HG03521 (cell line): ENCODE results near the gene FBXO10.
"Not testable (repeated sequence)": the region's sequence is repeated elsewhere in the genome, so short reads cannot be mapped to it uniquely, and the experiment has no call there.

Experiments used
- ATAC-seq: cut with Tn5 transposase; IDR thresholded peaks from one replicate; pipeline ENCODE4 v1.9.1; 2021; ENCODE audit warnings: mild to moderate bottlenecking, moderate library complexity; ENCODE audit not compliant: unreplicated experiment

The FBXO10 gene

DNA sequence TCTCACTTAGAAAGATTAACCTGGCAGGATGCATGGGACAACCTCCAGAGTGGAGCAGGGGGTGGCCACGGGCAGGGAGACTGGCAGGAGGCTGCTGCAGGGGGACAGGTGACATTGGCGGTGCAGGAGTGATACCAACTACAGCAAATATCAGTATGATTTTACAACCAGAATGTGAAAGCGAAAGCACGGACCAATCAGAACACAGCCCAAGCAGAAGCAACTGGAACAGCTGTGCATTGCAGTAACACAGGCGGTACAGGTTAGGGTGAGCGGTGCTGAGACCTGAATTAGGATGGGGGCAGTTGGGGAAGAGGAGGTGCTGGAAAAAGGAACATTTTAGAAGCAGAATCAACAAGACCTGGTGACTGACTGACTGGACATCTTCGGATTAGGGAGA, 61.2 kb downstream of the FBXO10 start:
- no peak for ATAC-seq

DNA sequence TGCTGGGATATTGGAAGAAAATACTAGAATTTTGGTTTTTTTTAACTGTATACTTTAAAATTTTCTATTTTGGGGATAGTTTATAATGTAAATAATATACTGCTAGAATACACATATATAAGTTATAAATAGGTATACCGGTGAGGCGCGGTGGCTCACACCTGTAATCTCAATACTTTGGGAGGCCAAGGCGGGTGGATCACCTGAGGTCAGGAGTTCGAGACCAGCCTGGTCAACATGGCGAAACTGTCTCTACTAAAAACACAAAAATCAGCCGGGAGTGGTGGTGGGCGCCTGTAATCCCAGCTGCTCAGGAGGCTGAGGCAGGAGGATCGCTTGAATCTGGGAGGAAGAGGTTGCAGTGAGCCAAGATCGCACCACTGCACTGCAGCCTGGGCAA, 61.8 kb downstream of the FBXO10 start:
- not testable (repeated sequence) for ATAC-seq

DNA sequence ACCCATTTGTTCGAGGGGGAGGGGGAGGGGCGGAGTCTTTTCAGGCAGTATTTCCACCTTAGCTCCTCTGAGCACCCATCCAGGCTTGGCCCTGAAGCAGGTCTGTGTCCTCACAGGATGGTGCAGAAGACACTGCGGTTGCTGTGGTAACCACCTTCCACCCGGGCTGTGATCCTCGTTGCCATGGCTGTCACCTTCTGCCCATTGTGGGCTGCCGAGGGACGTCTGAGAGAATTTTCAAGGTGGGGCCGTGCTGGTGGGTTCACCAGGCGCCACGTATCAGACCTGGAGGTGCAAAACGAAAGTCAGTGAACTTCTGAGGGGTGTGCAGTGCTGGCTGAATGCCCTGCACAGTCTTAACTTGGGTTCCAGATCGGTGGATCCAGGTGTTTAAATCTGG, 63.7 kb downstream of the FBXO10 start:
- no peak for ATAC-seq

DNA sequence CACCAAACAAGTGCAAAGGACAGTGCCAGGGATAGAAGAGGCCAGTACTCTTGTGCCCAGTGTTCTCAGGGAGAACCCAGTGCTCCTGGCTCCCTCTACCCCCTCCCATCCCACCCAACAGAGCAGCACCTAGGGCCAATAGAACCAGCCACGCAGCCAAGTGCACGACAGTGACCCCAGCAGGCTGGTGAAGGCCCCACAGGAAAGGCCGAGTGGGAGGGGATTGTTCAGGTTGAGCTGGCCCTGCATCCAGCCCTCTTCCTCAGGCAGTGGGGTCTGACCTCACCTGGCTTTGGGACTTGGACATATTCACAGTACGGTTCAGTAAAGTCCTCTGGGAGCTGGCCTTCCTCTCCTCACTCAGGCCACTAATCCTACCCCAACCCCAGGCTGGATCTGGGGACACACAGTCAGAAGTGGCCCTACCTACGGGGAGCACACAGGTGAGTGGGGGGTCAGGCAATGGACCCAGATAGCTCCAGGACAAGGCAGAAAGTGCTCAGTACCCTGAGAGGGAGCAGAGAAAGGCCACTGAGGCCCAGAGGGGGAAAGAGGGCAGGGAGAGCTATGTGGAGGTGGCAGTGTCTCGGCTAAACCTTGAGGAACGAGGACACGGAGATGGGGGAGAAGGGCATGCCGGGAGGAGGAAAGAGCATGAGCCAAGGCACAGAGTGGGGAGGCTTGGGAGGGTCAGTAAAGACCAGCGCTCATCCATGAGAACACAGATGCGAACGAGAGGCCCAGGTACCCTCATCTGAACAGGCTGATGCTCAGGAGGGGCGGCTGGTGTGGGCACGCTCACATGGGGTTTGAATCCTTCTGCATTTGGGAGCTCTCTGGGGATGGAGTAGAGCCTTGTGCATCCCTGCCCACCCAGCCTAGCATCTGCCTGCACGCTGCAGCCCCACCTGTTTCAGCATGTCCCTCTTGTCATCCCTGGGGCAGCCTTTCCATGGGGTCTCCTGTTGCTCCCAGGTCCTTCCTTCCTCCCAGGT, 64.9 kb downstream of the FBXO10 start:
- ATAC-seq, result no peak

DNA sequence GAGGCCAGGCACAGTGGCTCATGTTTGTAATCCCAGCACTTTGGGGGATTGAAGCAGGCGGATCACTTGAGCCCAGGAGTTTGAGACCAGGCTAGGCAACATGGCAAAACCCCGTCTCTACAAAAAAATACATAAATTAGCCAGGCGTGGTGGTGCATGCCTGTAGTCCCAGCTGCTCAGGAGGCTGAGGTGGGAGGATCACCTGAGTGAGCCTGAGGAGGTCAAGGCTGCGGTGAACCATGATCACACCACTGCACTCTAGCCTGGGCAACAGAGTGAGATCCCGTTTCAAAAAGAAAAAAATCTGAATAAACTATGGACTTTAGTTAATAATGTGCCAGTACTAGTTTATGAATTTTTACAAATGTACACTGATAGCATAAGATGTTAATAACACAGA, 66.1 kb downstream of the FBXO10 start:
- ATAC-seq, result not testable (repeated sequence)

DNA sequence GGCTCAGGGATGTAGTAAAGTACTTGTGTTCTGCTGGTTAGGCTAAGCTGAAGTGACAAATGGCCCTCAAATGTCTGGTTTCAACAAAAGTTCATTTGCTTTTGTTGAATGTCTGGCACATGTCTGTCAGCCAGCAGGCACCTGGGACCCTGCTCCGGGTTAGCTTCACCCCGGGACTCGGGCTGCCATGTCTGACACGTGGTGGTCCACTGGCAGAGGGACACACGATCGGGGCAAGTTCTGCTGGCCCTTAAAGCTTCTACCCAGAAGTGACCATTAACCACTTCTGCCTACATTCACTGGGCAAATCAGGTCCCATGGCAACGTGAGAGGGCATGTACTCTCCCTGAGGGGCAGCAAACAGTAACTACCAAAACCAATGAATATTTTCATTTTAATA, 66.6 kb downstream of the FBXO10 start:
- no peak for ATAC-seq

DNA sequence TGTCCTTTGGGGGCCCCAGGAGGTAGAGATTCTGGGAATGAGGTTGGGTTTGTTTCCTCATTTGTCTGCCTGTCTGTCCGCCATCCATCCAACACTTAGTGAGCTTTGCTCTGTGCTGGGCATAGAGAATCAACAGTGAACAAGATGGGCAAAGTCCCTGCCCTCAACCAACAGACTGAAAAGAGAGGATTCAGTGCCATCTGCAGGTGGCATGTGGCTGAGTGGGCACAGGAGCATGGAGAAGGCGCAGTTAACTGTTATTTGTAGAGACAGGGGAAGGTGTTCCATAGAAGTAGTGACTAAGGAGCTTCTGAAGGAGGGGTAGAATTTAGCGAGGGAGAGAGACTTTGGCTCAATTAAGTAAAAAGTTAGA, 67.4 kb downstream of the FBXO10 start:
- no peak for ATAC-seq

DNA sequence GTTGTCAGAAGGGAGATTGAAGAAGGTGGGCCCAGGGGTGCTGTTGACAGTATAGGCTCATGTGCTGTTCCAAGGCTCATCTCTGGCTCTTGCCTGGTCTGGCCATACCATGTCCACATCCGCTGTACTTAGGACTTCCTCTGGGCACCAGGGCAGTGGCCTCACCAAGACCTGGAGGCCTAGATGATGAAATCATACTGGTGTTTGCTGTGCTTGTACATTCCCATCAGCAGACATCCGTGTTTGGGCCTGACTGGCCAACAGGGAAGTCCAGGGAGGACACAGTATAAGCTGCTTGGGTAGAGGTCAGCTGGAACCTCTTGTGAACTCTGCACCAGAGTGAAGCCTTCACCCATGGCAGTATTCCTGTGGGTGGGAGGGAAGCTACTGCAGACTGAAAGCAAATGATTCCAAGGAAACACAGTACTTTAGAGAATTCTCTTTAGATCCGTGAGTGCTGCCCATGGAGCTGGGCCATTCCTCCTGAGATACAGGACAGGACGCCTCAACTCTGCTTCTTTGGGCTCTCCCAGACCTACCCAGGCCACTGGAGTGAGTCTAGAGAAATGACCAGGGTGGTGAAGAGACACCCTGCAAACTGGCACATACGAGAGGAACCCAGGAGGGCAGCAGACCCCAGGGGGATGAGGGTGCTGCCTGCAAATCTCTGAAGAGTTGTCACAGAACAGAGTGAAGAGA, 67.9 kb downstream of the FBXO10 start:
- ATAC-seq, result no peak

DNA sequence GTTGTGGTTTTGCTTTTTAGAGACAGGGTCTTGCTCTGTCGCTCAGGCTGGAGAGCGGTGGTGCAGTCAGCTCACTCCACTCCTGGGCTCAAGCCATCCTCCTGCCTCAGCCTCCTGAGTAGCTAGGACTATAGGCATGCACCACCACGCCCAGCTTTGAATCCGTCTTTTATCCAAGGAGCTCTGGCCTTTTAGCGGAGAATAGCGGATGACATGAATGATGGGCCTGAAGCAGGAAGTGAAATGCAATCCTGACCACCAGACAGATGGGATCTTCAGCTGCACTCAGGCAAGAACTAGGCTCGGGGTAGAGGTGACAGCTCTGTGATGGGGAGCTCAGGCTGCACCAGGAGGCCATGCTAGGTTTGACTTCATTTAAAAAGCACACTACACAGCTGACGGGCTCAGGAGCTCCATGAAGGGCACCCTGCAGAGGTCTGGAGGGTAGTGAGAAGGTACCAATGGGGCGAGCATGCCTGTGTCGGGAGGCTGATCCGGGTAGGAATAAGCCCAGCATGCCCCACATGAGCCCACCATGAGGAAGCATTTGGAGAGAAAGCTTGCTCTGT, 68.5 kb downstream of the FBXO10 start:
- ATAC-seq, result no peak

DNA sequence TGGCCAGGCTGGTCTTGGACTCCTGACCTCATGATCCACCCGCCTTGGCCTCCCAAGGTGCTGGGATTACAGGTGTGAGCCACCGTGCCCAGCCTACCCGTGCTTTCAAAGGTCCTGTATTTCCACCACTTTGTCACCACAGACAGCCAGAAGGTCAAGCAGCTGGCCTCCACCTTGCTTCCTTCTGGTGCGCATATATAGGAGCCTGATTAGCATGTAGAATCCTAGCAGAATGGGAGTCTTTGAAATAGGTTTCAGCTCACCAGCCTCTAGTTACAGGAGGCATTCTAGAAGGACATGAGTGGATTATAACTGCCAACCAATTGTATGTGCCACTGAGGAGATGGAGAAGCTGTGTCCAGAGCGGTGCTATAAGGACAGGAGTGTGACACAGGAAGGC, 71.6 kb downstream of the FBXO10 start:
- no peak for ATAC-seq

DNA sequence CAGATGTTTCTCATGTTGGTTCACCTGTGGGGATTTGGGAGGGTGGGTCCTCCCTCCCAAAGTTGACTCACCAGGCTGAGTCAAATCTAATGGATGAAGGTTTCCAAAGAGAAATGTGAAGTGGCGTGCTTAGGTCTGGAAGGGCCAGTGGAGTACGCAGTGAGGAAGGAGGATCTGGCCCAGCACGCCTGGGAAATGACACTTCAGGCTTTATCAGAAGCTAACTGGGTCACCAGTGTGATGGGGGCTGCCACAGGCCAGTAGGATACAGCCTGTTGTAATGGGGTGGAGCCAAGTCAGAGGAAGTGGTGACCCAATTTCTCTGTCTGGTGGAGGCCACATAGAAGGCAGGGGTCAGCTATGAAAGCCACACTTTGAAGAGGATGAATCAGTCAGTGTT, 72.4 kb downstream of the FBXO10 start:
- no peak for ATAC-seq

DNA sequence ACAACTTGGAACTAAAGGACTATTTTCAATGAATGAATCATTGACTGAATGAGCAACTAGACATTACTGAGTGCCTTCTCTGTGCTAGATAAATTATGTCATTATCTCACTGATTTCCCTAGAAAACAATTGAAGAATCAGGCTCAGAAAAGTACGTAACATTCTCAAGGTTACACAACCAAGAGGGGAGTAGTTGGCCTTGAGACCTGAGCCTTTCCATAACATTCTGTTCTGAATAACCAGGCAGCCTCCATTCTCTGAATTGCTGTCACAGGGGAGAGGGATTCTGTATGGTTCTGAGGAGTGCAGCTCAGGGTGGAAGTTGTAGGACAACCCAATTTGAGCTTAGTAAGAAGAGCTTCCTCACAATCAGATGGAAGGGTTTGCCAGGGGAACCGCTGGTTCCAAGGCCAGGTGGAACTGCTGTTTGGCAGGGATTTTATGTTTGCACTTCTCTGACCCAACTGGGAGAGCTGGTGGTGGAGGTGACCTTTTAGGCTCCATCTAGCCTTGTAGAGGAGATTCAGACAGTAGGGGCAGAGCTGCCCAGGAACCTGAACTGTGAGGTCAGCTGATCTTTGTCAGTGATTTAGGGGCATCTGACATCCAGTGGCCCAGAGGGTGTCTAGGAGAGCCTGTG, 74.1 kb downstream of the FBXO10 start:
- no peak for ATAC-seq

DNA sequence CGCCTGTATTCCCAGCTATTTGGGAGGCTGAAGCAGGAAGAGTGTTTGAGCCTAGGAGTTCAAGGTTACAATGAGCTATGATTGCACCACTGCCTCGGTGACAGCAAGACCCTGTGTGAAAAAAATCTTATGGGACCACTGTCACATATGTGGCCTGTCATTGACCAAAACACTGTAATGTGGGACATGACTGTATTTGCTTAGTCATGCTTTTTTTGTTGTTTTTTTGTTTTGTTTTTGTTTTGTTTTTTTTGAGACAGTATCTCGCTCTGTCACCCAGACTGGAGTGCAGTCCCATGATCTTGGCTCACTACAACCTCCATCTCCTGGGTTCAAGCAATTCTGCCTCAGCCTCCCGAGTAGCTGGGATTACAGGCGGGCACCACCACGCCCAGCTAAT, 76.9 kb downstream of the FBXO10 start:
- no peak for ATAC-seq

DNA sequence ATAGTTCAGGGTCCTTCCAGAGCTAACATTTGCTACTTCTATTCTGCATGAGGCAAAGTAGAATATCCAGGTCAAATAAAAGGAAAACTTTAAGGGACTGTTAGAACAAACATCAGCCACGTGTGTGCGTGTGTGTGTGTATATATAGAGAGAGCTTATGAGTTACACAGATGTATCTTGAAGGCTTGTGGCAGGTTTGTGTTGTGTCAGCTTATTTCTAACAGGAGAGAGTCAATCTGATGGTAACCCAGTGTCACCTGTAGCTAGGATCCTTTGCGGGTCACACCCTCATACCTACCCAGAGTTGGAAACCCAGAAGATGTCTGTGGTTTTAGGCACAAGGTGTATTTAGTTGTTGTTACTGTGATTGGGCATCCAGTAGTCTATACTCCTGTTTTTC, 77.7 kb downstream of the FBXO10 start:
- ATAC-seq, result no peak

DNA sequence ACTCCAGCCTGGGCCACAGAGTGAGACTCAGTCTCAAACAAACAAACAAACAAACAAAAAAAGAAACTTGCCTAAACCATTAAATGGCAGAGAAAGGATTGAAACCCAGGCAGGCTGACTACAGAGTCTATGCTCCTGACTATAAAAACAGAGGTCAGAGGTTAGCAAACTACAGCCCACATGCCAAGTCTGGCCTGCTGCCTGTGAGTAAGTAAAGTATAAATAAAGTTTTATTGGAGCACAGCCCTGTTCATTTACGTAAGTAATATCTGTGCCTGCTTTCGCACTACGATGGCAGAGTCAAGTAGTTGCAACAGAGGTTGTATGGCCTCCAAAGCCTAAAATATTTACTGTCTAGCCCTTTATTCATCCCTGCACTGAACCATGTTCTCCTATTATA, 78.9 kb downstream of the FBXO10 start:
- no peak for ATAC-seq

DNA sequence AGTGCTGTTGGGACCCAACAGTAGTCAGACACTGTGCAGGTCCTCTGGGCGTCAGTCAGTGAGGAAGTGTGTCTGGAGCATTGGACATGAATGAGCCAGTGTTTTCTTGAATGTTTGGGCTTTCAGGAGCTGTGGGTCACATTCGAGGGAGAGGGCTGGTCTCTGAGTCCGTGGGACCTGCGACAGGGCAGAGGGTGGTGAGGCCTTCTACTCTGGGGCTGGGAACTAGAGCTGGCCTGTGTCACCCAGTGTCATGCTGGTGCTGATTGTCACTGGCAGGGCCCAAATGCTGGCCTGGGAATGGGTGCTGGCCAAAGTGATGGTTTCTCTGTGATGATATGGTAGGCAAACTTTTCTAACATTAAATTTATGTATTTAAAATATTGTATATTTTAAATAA, 80.2 kb downstream of the FBXO10 start:
- ATAC-seq, result no peak

DNA sequence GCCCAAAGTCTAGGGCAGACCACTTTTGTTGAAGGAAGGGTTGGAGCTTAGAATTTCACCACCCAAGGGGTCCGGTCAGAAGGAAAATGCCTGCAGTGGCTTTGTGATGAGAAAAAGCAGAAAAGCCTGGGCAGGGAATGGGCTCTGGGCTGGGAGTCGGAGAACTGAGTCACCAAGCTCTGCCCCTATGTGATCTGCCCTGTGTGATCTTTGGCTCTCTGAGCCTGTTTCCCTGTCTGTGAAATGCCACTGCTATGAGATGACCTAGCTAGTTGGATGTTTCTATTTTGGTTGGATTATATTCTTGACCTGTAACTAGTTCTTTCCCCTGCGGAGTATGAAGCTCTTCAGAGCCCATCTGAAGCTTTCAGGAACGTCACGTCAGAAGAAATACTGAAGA, 80.6 kb downstream of the FBXO10 start:
- no peak for ATAC-seq

DNA sequence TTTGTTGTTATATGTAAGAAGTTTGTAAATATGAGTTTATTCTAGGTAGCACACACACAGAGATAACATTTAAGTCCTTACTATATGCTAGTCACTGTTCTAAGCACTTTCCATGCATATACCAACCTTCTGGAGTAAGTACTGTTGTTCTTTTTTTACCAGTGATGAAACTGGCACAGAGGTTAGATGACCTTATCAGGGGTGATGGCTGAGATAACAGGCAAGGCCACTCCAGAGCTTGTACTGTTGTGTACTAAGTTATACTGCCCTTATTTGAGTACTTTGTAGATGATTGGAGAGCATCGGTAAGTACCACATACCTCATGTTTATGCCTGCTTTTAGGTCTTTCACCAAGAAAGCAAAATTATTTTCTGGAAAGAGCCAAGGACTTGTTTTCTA, 84.2 kb downstream of the FBXO10 start:
- ATAC-seq, result no peak

DNA sequence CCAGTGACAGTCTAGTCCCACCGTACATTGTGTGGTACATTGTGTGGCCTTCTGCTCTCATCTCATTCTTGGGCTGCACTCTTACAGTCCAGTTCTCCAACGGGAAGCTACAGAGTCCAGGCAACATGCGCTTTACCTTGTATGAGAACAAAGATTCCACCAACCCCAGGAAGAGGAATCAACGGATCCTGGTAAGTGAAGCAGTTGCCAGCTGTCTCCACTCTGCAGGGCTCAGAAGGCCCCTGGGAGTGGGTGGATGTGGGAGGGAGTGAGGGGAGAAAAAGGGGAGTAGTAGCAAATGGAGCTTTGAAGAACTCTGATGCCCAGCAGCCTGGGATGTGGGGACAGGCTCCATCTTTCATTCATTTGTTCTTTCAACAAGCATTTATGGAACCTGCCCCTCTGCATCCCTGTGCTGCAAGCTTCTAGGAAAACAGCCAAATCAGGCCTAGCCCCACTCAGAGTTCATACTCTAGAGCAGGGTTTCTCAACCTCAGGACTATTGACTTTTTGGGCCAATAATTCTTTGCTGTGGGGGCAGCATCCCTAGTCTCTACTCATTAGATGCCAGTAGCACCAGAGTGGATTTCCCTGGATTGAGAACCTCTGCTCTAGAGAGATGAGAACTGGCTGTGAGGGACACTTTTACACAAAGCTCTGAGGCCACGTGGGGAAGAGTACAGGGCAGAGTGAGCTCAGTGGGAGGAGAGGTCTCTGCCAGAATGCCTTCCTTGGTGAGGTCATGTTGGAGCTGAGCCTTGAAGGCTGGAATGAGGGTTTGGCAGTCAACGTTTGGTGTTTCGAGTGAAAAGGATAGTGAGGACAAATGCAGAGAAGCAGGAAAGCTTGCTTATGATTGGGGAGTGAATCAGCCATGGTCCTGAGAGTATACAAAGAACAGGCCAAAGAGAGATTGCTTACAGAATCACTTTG, 89.3 kb downstream of the FBXO10 start:
- no peak for ATAC-seq

DNA sequence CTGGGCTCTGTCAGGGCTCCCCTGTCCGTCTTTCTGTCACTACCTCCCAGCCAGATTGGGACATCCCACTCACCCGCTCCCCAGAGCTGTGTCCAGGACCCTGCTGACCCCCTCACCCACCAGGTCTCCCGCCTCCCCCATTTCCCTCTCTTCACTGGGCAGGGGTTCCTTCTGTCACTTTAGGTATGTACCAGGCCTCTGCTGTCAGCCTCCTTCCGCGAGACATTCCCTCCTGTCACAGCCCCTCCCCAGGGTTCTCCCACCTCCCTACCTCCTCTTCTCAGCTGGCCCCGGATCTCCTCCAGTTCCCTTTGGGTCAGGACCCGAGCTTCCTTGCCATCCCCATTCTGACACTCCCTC, 89.9 kb downstream of the FBXO10 start:
- ATAC-seq, result no peak
